Loucy (cell line): ENCODE results near the gene SPRR5.

ENCODE experiments used
- H2AFZ ChIP-seq: fragments of 200-600 bp; sonication (generic); 2 replicates; pipeline ENCODE4 v1.6.0; 2016; ENCODE audit warnings: antibody characterized with exemption, mild to moderate bottlenecking, low read length, moderate library complexity
- H3F3A ChIP-seq: fragments of 200-600 bp; 2 replicates; pipeline ENCODE4 v1.6.0; 2016; ENCODE audit warnings: antibody characterized with exemption, low read depth, mild to moderate bottlenecking
- H3K27me3 ChIP-seq: fragments of 200-600 bp; sonication (generic); 2 replicates; pipeline ENCODE4 v1.6.1; 2014; ENCODE audit warnings: low read length, mild to moderate bottlenecking; ENCODE audit not compliant: insufficient read depth, poor library complexity, severe bottlenecking
- H3K36me3 ChIP-seq: fragments of 200-600 bp; sonication (generic); 2 replicates; pipeline ENCODE4 v1.6.1; 2016; ENCODE audit warnings: low read length; ENCODE audit not compliant: insufficient read depth
- H3K4me1 ChIP-seq: fragments of 200-600 bp; sonication (generic); 2 replicates; pipeline ENCODE4 v1.5.1; 2014; ENCODE audit warnings: low read length, mild to moderate bottlenecking; ENCODE audit not compliant: insufficient read depth, poor library complexity, severe bottlenecking
- H3K4me2 ChIP-seq: fragments of 200-600 bp; sonication (generic); 2 replicates; pipeline ENCODE4 v1.6.0; 2014; ENCODE audit warnings: antibody characterized with exemption, low read length, low read depth, mild to moderate bottlenecking; ENCODE audit not compliant: poor library complexity, severe bottlenecking
- H3K4me3 ChIP-seq: fragments of 200-600 bp; sonication (generic); 2 replicates; pipeline ENCODE4 v1.5.1; 2014; ENCODE audit warnings: low read length, mild to moderate bottlenecking, mixed read lengths; ENCODE audit not compliant: poor library complexity, severe bottlenecking
- H3K79me2 ChIP-seq: fragments of 200-600 bp; sonication (generic); 2 replicates; pipeline ENCODE4 v1.6.1; 2014; ENCODE audit warnings: low read length; ENCODE audit not compliant: insufficient read depth
- H3K9ac ChIP-seq: fragments of 200-600 bp; sonication (generic); 2 replicates; pipeline ENCODE4 v1.6.0; 2014; ENCODE audit warnings: mild to moderate bottlenecking, low read depth, low read length, moderate library complexity; ENCODE audit not compliant: poor library complexity, severe bottlenecking
- H3K9me2 ChIP-seq: fragments of 200-600 bp; sonication (generic); replicated peaks from 2 replicates; pipeline ENCODE4 v1.6.1; 2016; ENCODE audit warnings: low read depth, low read length, mixed read lengths
- H3K9me3 ChIP-seq: fragments of 200-600 bp; sonication (generic); 2 replicates; pipeline ENCODE4 v1.6.1; 2014; ENCODE audit warnings: mild to moderate bottlenecking, antibody characterized with exemption, low read length, low read depth; ENCODE audit not compliant: insufficient read depth
- H4K20me1 ChIP-seq: fragments of 200-600 bp; sonication (generic); 2 replicates; pipeline ENCODE4 v1.6.0; 2014; ENCODE audit warnings: antibody characterized with exemption, low read length, mild to moderate bottlenecking; ENCODE audit not compliant: insufficient read depth, poor library complexity, severe bottlenecking
- EZH2phosphoT487 ChIP-seq: fragments of 200-600 bp; IDR thresholded peaks from 2 replicates; pipeline ENCODE4 v1.6.1; 2018; ENCODE audit warnings: antibody characterized with exemption, mild to moderate bottlenecking, moderate library complexity, borderline replicate concordance
- TF ChIP-seq, protein P1 (sequence below): fragments of 200-600 bp; sonication (generic); conservative IDR thresholded peaks from 2 replicates; pipeline ENCODE4 v1.5.1; 2014; ENCODE audit warnings: mild to moderate bottlenecking, antibody characterized with exemption, low read length

Gene SPRR5

DNA sequence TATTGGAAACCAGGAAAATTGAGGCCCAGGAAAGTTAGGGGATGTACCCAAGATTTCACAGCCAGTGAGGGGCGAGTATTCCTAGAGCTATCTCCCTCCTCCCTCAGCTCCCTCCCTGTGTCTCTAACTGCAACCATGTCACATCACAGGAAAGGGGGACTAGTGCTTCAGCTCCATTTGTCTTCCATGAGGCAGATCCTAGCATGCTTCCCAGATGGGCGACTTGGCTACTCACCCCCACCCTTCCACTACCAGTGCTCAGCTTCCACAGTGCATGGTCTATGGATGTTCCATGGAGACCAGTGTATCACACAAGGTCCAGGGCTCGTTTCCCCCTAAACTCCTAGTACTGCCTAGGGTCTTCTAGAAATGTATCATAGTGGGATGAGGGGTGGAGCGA is 18.8 kb downstream of the SPRR5 start:
- H2AFZ ChIP-seq, result no peak overlapping the region
- peaks cover 13% of the 10 kb centered on the region for H3K27me3 ChIP-seq
- H3K4me2 ChIP-seq, result no peak overlapping the region
- H3K4me3 ChIP-seq, result no peak overlapping the region
- no peak overlapping the region for H3K9ac ChIP-seq
- no peaks in the 10 kb centered on the region for H3F3A ChIP-seq
- H3K4me1 ChIP-seq, result no peaks in the 10 kb centered on the region
- TF ChIP-seq EZH2phosphoT487, result no peak
- TF ChIP-seq, protein P1, sequence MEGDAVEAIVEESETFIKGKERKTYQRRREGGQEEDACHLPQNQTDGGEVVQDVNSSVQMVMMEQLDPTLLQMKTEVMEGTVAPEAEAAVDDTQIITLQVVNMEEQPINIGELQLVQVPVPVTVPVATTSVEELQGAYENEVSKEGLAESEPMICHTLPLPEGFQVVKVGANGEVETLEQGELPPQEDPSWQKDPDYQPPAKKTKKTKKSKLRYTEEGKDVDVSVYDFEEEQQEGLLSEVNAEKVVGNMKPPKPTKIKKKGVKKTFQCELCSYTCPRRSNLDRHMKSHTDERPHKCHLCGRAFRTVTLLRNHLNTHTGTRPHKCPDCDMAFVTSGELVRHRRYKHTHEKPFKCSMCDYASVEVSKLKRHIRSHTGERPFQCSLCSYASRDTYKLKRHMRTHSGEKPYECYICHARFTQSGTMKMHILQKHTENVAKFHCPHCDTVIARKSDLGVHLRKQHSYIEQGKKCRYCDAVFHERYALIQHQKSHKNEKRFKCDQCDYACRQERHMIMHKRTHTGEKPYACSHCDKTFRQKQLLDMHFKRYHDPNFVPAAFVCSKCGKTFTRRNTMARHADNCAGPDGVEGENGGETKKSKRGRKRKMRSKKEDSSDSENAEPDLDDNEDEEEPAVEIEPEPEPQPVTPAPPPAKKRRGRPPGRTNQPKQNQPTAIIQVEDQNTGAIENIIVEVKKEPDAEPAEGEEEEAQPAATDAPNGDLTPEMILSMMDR, result no peak
- H3K36me3 ChIP-seq, result no peaks in the 10 kb centered on the region
- H3K79me2 ChIP-seq, result no peaks in the 10 kb centered on the region
- no peaks in the 10 kb centered on the region for H3K9me3 ChIP-seq
- no peaks in the 10 kb centered on the region for H3K9me2 ChIP-seq
- no peaks in the 10 kb centered on the region for H4K20me1 ChIP-seq

DNA sequence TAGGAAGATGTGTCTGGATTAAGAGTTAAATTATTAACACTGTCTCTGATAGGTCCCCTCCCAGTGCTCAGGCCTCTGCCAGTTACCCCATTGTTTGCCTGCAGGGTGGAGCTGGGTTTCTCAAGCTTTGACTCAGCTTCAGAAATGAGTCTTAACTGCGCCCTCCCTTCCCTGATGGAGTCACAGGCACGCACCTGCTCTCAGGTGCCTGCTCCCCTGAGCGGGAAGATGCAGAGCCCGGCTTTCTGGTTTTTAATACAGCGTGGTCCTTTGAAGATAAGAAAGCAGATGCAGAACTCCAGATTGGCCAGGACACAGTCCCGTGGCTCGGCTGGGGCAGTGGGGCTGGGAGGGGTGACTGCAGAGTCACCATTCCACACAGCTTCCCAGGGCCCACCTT is 20.2 kb downstream of the SPRR5 start:
- H3K27me3 ChIP-seq, result peaks cover 13% of the 10 kb centered on the region
- H3K9me2 ChIP-seq, result no peaks in the 10 kb centered on the region
- no peaks in the 10 kb centered on the region for H4K20me1 ChIP-seq
- H3K4me3 ChIP-seq, result no peak overlapping the region
- no peak overlapping the region for H3K9ac ChIP-seq
- H3K4me2 ChIP-seq, result no peak overlapping the region
- no peaks in the 10 kb centered on the region for H3K79me2 ChIP-seq
- no peaks in the 10 kb centered on the region for H3K36me3 ChIP-seq
- no peaks in the 10 kb centered on the region for H3K9me3 ChIP-seq
- H3K4me1 ChIP-seq, result no peaks in the 10 kb centered on the region
- TF ChIP-seq EZH2phosphoT487, result no peak
- TF ChIP-seq, protein P1, result no peak
- no peak overlapping the region for H2AFZ ChIP-seq
- H3F3A ChIP-seq, result no peaks in the 10 kb centered on the region

GRCh38 chr1:152968248-152968647 is 21.2 kb downstream of the SPRR5 start:
- no peaks in the 10 kb centered on the region for H3K36me3 ChIP-seq
- no peaks in the 10 kb centered on the region for H4K20me1 ChIP-seq
- H2AFZ ChIP-seq, result no peak overlapping the region
- H3K4me3 ChIP-seq, result no peak overlapping the region
- TF ChIP-seq, protein P1, result no peak
- TF ChIP-seq EZH2phosphoT487, result no peak
- no peaks in the 10 kb centered on the region for H3K9me3 ChIP-seq
- no peak overlapping the region for H3K4me2 ChIP-seq
- no peaks in the 10 kb centered on the region for H3K9me2 ChIP-seq
- H3K27me3 ChIP-seq, result peaks cover 13% of the 10 kb centered on the region
- H3K79me2 ChIP-seq, result no peaks in the 10 kb centered on the region
- no peaks in the 10 kb centered on the region for H3F3A ChIP-seq
- H3K9ac ChIP-seq, result no peak overlapping the region
- H3K4me1 ChIP-seq, result no peaks in the 10 kb centered on the region
